Neural cell (in vitro differentiated cells): ENCODE data around the gene COL13A1. TPM values are rescaled to one million over a fixed set of nuclear protein-coding genes. Genes with fewer than 3 reads are reported as not detected.

Experiments
- H2AFZ ChIP-seq: fragments of 200-600, 300-800 bp; sonication (generic), shearing (Covaris generic); 2 replicates; pipeline ENCODE4 v1.6.0; 2014; ENCODE audit warnings: low read depth, mild to moderate bottlenecking, antibody characterized with exemption, low read length, moderate library complexity
- H3F3A ChIP-seq: fragments of 200-600 bp; shearing (Covaris generic); 2 replicates; pipeline ENCODE4 v1.6.1; 2016; ENCODE audit warnings: mild to moderate bottlenecking, moderate library complexity, mixed read lengths, antibody characterized with exemption, low read length; ENCODE audit not compliant: insufficient read depth, poor library complexity, severe bottlenecking
- H3K27ac ChIP-seq: fragments of 200-600, 300-800 bp; sonication (generic), shearing (Covaris generic); 2 replicates; pipeline ENCODE4 v1.5.1; 2014; ENCODE audit warnings: mild to moderate bottlenecking, low read length, moderate library complexity
- H3K27me3 ChIP-seq: fragments of 300-800, 200-600 bp; sonication (generic), shearing (Covaris generic); 2 replicates; pipeline ENCODE4 v1.6.0; 2014; ENCODE audit warnings: mild to moderate bottlenecking, low read depth, low read length, moderate library complexity; ENCODE audit not compliant: insufficient read depth
- H3K36me3 ChIP-seq: fragments of 300-800, 200-600 bp; sonication (generic), shearing (Covaris generic); 2 replicates; pipeline ENCODE4 v1.5.1; 2014; ENCODE audit warnings: mild to moderate bottlenecking, antibody characterized with exemption, low read length, moderate library complexity; ENCODE audit not compliant: insufficient read depth
- H3K4me2 ChIP-seq: fragments of 300-800, 200-600 bp; sonication (generic), shearing (Covaris generic); 2 replicates; pipeline ENCODE4 v1.6.0; 2014; ENCODE audit warnings: mild to moderate bottlenecking, low read length
- H3K4me3 ChIP-seq: fragments of 300-800, 200-600 bp; sonication (generic), shearing (Covaris generic); 2 replicates; pipeline ENCODE4 v1.5.1; 2014; ENCODE audit warnings: mild to moderate bottlenecking, low read length, moderate library complexity
- H3K79me2 ChIP-seq: fragments of 200-600 bp; shearing (Covaris generic); replicated peaks from 2 replicates; pipeline ENCODE4 v1.6.0; 2014; ENCODE audit warnings: mild to moderate bottlenecking, low read length, moderate library complexity; ENCODE audit not compliant: insufficient read depth
- H3K9ac ChIP-seq: fragments of 300-800, 200-600 bp; sonication (generic), shearing (Covaris generic); 2 replicates; pipeline ENCODE4 v1.6.1; 2016; ENCODE audit warnings: mild to moderate bottlenecking, low read length, mixed read lengths
- H3K9me2 ChIP-seq: fragments of 200-600 bp; shearing (Covaris generic); 2 replicates; pipeline ENCODE4 v1.6.1; 2016; ENCODE audit warnings: mild to moderate bottlenecking, low read length, mixed read lengths; ENCODE audit not compliant: insufficient read depth
- H3K9me3 ChIP-seq: fragments of 200-600, 300-800 bp; sonication (generic), shearing (Covaris generic); 2 replicates; pipeline ENCODE4 v1.6.1; 2016; ENCODE audit warnings: mild to moderate bottlenecking, mixed run types, low read length, moderate library complexity, mixed read lengths
- H4K20me1 ChIP-seq: fragments of 200-600 bp; shearing (Covaris generic); 2 replicates; pipeline ENCODE4 v1.6.1; 2016; ENCODE audit warnings: mild to moderate bottlenecking, mixed run types; ENCODE audit not compliant: insufficient read depth
- CTCF ChIP-seq: fragments of 450-650 bp; IDR thresholded peaks from 2 replicates; pipeline ENCODE4 v1.5.1; 2014; ENCODE audit warnings: antibody characterized with exemption, mild to moderate bottlenecking, moderate library complexity; ENCODE audit not compliant: poor library complexity, severe bottlenecking
- EP300 ChIP-seq: fragments of 450-650 bp; conservative IDR thresholded peaks from 2 replicates; pipeline ENCODE4 v1.6.1; 2014; ENCODE audit warnings: antibody characterized with exemption, mild to moderate bottlenecking, moderate library complexity; ENCODE audit not compliant: poor library complexity, severe bottlenecking
- EZH2 ChIP-seq: fragments of 200-600, 300-800 bp; shearing (Covaris generic), sonication (generic); IDR thresholded peaks from 2 replicates; pipeline ENCODE4 v1.6.1; 2014; ENCODE audit warnings: antibody characterized with exemption, low read length, borderline replicate concordance, mild to moderate bottlenecking; ENCODE audit not compliant: insufficient read depth, poor library complexity, severe bottlenecking
- MXI1 ChIP-seq: fragments of 450-650 bp; conservative IDR thresholded peaks from 2 replicates; pipeline ENCODE4 v1.6.1; 2014; ENCODE audit warnings: antibody characterized with exemption, mild to moderate bottlenecking; ENCODE audit not compliant: poor library complexity, severe bottlenecking
- POLR2AphosphoS5 ChIP-seq: IDR thresholded peaks from 2 replicates; pipeline ENCODE4 v1.6.1; 2012
- RAD21 ChIP-seq: fragments of 450-650 bp; conservative IDR thresholded peaks from 2 replicates; pipeline ENCODE4 v1.6.1; 2014; ENCODE audit warnings: antibody characterized with exemption, mild to moderate bottlenecking, moderate library complexity
- REST ChIP-seq: IDR thresholded peaks from 2 replicates; pipeline ENCODE4 v1.6.1; 2012; ENCODE audit warnings: borderline replicate concordance
- SMC3 ChIP-seq: fragments of 450-650 bp; conservative IDR thresholded peaks from 2 replicates; pipeline ENCODE4 v1.6.1; 2014; ENCODE audit warnings: antibody characterized with exemption, mild to moderate bottlenecking, moderate library complexity; ENCODE audit not compliant: poor library complexity
- TAF1 ChIP-seq: IDR thresholded peaks from 2 replicates; pipeline ENCODE4 v1.6.1; 2012; ENCODE audit warnings: low read depth
- polyA plus RNA-seq: library from polyadenylated mRNA; depleted of rRNA; stranded (reverse); fragments of >200 nt; gene quantifications from 2 replicates; pipeline ENCODE4 v1.2.3, GENCODE V29; 2014

COL13A1 gene
- polyA plus RNA-seq, 1 donor from 2014 or later = 4.7 TPM

GRCh38 chr10:69797959-69798358, 3.7 kb upstream of the COL13A1 start:
- no peaks in the 10 kb centered on the region for H3K9me2 ChIP-seq
- no peak for TF ChIP-seq SMC3
- TF ChIP-seq REST = no peak
- TF ChIP-seq POLR2AphosphoS5 = no peak
- TF ChIP-seq CTCF = no peak
- TF ChIP-seq TAF1 = no peak
- no peak for TF ChIP-seq EZH2
- TF ChIP-seq RAD21 = no peak
- no peak for TF ChIP-seq MXI1
- TF ChIP-seq EP300 = no peak
- no peaks in the 10 kb centered on the region for H3K79me2 ChIP-seq
- H3K9ac ChIP-seq = no peak overlapping the region
- H3K36me3 ChIP-seq = no peaks in the 10 kb centered on the region
- H3K4me2 ChIP-seq = no peak overlapping the region
- no peak overlapping the region for H3K27ac ChIP-seq
- no peaks in the 10 kb centered on the region for H4K20me1 ChIP-seq
- no peak overlapping the region for H3K4me3 ChIP-seq
- no peaks in the 10 kb centered on the region for H3F3A ChIP-seq
- no peaks in the 10 kb centered on the region for H3K9me3 ChIP-seq
- no peak overlapping the region for H2AFZ ChIP-seq
- peaks cover 34% of the 10 kb centered on the region for H3K27me3 ChIP-seq

GRCh38 chr10:69800109-69800508, 1.6 kb upstream of the COL13A1 start:
- H2AFZ ChIP-seq = no peak overlapping the region
- H3K4me3 ChIP-seq = no peak overlapping the region

More at GRCh38 chr10:69800109-69800508, 1.6 kb upstream of the COL13A1 start:
- no peak overlapping the region for H3K9ac ChIP-seq
- no peaks in the 10 kb centered on the region for H3K36me3 ChIP-seq
- H3K27ac ChIP-seq = no peak overlapping the region
- no peaks in the 10 kb centered on the region for H3F3A ChIP-seq
- H4K20me1 ChIP-seq = no peaks in the 10 kb centered on the region
- H3K9me3 ChIP-seq = no peaks in the 10 kb centered on the region
- no peaks in the 10 kb centered on the region for H3K9me2 ChIP-seq
- TF ChIP-seq MXI1 (no peak), POLR2AphosphoS5 (no peak), REST (no peak), TAF1 (no peak), RAD21 (no peak), EP300 (no peak), CTCF (peak; percentile 35), EZH2 (no peak), SMC3 (peak; percentile 36)
- H3K79me2 ChIP-seq = no peaks in the 10 kb centered on the region
- H3K4me2 ChIP-seq = no peak overlapping the region
- H3K27me3 ChIP-seq = peaks cover 45% of the 10 kb centered on the region
